GM18498 (cell line): Measurements from ENCODE around the gene METTL2B.
A peak's percentile ranks its signal among the peaks of the same experiment; 100 is the strongest.

Experiments
- ATAC-seq: cut with Tn5 transposase; IDR thresholded peaks from one replicate; pipeline ENCODE4 v1.9.1; 2021; ENCODE audit warnings: mild to moderate bottlenecking, moderate library complexity; ENCODE audit not compliant: unreplicated experiment

Gene METTL2B

GRCh38 chr7:128476402-128477335 is at the start of gene METTL2B:
Gene METTL2B, plus strand, starts transcription at chr7:128476748. Its CDS starts 18 bp downstream, at chr7:128476766.
- peak; percentile 90 for ATAC-seq

DNA sequence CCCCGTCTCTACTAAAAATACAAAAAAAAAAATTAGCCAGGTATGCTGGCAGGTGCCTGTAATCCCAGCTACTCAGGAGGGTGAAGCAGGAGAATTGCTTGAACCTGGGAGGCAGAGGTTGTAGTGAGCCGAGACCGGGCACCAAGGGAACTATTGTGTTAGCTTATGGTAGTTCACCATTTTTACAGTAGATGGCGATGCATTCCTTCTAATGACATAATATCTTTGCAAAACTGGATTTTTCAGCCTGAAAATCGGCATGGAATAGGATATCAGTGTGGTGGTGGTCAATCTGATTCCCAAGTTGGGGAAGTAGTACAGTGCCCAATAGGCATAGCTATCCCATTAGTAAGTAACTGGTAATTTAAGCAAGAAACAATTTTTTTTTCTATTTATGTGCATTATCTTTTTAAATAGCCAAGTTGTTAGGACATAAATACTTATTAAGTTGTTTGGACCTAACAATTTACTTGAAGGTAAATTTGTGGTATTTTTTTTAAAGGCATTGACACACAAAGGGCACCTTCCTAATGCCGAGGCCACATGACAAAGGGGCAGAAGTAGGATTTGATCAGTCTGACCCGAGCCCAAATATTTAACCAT is 49.2 kb upstream of the METTL2B start:
- ATAC-seq = no peak

DNA sequence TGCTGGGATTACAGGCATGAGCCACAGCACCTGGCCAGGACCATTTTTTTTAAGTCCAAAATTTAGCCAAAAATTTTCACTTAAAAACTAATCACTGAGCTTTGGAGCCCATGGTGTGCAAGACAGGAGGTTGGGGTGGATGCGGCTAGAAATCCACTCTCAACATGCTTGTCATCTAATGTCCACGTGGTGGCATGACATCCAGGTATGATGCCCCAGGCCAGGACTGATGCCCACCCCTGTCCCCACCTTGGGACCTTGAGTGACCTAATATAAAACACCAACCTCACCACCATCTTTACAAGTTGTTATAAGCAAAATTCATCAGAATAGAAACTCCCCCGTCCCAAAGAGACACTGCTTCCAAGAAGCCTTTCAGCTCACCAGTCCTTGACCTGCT is 46.3 kb upstream of the METTL2B start:
- no peak for ATAC-seq

DNA sequence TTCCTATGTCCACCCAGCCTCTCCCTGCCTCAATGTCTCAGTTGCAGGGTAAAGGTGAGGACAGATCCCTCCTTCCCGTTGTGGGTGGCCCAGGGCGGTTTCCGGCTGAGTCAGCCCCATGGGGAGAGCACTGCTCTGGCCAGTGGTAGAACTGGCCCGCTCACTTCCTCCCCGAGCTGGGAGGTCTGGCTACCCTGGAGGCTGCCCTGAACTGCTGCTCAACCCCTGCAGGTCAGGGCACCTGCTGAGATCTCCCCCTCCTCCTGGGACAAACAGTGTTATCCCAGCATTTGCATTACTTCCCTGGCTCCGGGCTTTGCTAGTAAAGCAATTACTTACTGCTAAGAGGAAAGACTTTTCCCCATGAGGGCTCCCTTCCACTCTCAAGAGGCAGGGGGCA is 45.3 kb upstream of the METTL2B start:
- no peak for ATAC-seq

DNA sequence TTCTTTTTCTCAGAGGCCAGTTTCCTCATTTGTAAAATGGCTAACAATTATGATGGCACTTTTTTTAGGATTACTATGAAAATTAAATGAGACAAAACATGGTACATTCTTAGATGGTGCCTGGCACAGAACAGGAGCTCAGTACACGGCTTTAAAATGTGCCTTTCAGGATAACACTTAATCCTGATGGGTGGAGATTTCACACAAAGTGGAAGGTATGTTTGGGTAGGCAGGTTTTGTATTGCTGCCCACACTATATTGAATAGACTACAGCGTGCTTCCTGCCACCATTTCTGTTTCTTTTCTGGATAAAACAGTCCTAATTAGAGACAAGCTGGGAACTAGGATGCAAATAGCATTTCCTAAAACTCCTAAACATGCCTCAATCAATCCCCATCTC is 44.8 kb upstream of the METTL2B start:
- no peak for ATAC-seq

DNA sequence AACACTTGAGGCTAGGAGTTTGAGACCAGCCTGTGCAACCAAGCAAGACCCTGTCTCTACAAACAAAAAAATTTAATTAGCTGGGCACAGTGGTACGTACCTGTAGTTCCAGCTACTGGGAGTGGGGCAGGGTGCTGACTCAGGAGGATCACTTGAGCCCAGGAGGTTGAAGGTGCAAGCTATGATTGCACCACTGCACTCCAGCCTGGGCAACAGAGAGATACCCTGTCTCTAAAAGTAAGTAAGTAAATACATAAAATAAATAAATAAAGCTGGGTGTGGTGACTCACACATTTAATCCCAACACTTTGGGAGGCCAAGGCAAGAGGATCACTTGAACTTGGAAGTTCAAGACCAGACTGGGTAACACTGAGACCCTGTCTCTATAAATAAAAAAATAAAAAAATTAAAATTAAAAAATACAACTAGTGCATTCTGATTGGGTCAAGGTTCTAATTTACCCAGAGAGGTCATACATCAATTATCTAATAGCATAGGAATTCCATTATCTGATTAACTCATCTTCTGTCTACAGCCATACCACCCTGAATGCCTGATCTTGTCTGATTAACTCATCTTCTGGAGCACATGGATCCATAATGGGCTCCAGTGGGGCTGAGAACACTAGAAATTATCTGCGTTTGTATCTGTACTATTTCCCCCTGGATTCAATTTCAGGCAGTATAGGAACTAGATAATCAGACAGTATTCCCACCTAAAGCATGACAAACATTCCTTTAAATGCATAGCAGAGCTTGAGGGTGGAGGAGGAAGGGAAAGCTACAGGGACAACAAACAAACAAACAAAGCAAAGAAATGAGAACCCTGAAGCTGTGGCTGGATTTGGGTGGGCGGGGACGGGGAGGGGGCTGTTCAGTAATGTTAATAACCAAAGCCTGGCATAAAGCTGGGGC is 41.9 kb upstream of the METTL2B start:
- ATAC-seq = no peak

GRCh38 chr7:128435327-128435686 is 41.2 kb upstream of the METTL2B start:
- no peak for ATAC-seq

DNA sequence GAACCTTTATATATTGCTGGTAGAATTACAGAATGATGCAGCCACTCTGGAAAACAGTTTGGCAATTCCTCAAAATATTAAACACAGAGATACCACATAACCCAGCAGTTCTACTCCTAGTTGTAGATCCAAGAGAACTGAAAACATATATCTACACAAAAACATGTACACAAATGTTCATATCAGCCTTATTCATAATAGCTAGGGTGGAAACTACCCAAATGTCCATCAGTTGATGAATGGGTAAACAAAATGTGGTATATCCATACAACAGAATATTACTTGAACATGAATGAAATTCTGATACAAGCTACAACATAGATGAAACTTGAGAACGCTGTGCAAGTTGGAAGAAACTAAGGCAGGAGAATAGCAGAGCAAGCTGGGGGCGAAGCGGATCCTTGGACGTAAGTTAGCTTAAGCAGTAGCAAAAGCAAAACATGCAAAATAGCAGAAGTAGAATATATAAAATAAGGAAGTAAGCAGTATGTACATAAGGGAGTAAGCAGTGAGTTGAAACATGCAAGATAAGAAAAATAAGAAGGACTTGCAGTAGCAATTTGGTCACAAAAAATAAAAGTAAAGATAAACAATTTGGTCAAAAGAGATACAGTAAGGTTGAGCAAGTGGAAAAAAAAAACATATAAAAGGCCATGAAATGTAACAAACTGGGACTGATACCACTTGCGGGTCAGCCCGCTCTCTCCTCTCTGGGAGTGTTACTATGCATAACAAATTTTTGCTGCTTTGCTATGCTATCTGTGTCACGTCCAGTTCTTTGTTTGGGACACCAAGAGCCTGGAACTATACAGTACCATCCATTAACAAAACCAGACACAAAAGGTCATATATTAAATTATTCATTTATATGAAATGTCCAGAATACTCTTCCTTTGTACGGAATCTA is 38.9 kb upstream of the METTL2B start:
- ATAC-seq = no peak

DNA sequence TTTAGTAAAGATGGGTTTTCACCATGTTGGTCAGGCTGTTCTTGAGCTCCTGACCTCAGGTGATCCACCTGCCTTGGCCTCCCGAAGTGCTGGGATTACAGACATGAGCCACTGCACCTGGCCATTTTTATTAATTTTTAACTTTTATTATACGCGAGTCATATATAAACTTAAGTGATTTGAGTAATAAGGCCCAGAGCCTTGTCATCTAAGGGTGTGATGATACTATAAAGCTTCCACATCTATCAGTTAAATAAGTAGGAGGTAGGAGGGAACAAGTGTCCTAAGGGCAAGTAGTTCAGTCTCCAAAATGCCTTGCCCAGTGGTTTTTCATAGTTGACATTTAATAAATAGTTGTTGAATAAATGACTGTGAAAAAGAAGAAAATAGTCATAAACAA is 34.2 kb upstream of the METTL2B start:
- no peak for ATAC-seq

DNA sequence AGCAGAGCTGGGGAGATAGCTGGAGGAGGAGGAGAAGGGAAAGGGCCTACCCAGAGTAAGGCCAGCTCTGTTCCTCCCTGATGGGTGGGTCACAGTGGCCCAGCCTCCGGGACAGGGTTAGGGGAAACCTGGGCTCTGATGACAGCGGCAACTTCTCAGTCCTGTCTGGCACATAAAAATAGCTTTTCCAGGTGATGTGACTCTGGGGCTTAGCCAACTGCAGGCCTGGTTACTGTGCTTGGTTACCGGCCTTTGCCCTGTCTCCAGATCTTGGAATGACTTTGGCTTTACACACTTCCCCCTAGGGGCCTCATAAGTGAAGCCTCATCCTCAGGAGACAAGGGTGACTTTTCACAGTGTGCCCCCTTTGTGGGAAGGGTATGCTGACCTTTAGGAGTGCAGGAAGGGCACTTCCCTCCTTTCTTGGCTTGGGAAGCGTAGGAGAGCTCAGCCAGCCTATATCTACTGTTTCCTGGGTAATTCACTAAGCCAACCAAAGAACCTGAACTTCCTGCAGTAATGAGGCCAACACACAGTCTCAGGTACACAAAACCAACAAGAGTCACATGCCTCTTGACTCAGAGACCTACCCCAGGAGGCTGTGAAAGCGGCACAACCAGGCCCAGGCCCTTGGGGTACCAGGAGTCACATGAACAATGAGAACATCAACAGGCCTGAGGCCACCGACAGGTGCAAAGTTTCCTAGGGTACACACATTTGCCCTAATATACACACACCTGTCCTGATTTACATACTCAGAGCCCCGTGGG is 32.5 kb upstream of the METTL2B start:
- ATAC-seq = no peak

- ATAC-seq = no peak
Observed at GRCh38 chr7:128446306-128446705, 30.2 kb upstream of the METTL2B start.

DNA sequence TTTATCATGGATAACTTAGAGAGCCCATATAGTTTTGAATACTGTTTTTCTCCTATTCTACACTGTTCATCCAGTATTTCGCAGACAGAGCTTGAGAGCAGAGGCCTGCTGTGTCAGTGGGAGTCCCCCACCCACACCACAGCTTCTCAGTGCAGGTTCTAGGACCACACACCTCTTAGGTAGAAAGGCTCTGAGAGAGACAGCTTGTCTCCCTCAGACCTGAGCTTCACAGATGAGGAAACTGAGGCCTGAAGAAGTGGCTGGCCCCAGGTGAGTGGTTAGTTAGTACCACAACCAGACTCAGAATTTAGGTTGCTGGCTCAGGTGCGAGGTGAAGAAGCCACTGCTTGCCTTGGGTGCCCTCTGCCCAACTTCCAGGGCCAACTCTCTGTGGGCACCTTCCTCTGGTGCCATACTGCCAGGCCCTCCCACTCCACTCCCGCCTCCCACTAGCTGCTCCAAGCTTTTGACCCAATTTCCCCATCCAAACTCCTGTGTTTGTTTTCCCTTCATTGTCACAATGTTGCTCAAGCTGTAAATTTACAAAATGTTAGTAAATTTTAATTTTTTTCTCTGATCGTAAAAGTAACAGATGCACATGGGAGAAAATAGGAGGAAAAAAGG is 28.5 kb upstream of the METTL2B start:
- no peak for ATAC-seq

GRCh38 chr7:128448751-128449302 is 27.7 kb upstream of the METTL2B start:
- ATAC-seq = no peak

- ATAC-seq = no peak
Observed at GRCh38 chr7:128450409-128450808, 26.1 kb upstream of the METTL2B start.

DNA sequence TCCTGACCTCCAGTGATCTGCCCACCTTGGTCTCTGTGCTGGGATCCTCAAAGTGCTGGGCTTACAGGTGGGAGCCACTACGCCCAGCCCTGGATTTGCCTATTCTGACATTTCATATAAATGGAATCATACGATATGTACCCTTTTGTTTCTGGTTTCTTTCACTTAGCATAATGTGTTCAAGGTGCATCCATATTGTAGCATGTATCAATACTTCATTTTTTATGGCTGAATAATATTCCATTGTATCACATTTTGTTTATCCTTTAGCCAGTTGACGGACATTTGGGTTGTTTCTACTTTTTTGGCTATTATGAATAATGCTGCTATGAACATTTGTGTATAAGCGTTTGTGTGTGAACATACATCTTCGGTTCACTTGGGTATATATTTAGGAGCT is 25.6 kb upstream of the METTL2B start:
- no peak for ATAC-seq

DNA sequence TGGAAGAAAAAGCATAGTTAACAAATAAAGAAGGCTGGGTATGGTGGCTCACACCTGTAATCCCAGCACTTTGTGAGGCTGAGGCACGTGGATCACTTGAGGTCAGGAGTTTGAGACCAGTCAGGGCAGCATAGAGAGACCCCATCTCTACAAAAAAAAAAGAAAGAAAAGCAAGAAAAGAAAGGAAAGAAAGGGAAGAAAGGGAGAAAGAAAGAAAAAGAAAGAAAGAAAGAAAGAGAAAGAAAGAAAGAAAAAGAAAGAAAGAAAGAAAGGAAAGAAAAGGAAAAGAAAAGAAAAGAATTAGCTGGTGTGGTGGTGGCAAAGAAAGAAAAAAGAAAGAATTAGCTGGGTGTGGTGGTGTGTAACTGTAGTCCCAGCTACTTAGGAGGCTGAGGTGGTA is 24.0 kb upstream of the METTL2B start:
- ATAC-seq = no peak

DNA sequence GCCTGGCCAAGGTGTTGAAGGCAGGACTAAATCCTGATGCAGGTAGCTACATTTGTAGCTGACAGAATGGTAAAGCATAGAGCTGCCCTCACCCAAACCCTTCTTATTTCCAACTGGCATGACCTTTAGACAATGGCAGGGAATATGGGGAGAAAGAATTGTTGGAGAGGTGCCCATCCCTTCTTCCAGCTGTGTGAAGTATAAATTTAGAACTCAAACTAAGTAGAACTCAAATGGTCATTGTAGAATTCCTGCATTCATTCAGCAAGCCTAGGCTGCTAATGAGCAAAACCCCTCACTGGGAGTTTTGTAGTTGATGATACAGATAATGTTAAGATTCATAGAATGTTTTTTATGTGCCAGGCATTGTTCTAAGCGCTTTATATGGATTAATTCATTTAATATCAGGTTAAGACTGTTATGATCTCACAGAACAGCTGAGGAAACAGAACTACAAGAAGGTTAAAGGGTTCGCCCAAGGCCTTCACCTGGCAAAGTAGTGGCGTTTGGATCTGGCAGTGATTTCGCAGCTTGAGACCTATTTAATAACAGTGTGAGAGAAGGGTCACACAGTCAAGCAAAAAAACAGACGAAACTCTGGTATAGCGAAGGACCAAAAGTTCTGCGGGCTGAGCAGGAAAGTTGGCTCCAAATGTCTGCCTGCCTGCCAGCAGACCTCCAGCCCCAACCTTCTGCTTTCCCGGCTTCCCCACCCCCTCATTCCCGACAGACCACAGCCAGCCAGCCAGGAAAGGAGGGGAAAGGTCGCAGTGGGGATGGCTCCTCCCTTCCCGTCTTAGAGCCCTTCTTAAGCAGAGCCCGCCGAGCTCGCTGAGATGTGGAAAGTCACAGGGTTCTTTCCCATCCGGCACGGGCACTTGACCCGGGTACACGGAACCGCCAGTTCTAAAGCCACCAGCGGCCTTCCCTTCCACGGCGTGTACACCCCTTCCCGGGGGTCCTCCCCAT is 22.4 kb upstream of the METTL2B start:
- ATAC-seq = no peak
